Activated CD4-positive, alpha-beta T cell treated with anti-CD3 and anti-CD28 coated beads, Interleukin-2, amount 50 U/mL, for 24 hours (primary cell): ENCODE results near the gene PHF21A.
"Not testable (repeated sequence)": the region's sequence is repeated elsewhere in the genome, so short reads cannot be mapped to it uniquely, and the experiment has no call there.

Source experiments
- DNase-seq, 2 donors: peaks; one replicate each; pipeline ENCODE4 v3.0.0-alpha.2; 2020; ENCODE audit warnings: low read depth in 1 of 2, low spot score in 1 of 2

PHF21A gene

DNA sequence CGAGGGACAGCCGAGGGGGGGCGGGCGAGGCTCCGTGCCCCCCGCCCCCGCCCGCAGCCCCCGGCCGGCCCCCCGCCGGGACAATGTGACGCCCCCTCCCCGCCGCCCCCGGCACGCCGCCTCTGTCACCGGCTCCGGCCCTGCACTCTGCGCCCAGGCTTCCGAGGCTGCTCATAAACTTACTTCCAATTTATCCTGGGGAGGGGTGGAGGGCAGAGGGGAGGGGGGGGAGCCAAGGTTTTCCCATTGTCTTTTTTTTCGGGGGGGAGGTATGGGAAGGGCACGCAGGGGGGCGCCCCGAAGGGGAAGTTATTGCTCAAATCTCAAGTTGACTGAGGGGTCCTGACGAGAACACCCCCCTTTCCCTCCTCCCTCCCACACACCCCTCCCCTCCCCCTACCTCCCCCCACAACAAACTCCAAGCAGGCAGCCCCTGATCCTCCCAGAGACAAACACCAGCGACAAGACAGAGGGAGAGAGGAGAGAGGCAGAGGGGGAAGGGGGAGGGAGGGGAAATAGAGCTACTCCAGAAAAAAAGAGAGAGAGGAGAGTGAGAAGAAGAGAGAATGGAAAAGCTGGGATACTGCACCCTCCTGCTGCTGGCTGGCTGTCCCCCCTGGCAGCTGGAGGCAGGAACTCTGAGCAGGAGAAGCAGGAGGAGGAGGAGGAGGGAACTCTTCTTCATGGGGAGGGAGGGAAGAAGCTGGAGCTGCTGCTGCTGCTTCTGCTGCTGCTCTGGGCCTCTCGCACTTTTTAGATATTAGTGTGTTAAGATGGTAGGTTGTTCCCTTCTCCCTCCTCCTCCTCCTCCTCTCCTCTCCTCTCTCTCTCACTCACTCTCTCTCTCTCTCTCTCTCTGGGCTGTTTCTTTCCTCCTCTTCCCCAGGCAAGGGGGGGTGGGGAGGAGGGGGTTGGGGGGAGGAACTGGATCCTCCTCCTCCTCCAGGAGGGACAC lies 631 bp downstream of the PHF21A start:
- peak; percentile 11 to 13 for DNase-seq

- peak; percentile 10 to 39 for DNase-seq
These were observed 1.7 kb downstream of the PHF21A start for GRCh38 chr11:46119352-46120216.

DNA sequence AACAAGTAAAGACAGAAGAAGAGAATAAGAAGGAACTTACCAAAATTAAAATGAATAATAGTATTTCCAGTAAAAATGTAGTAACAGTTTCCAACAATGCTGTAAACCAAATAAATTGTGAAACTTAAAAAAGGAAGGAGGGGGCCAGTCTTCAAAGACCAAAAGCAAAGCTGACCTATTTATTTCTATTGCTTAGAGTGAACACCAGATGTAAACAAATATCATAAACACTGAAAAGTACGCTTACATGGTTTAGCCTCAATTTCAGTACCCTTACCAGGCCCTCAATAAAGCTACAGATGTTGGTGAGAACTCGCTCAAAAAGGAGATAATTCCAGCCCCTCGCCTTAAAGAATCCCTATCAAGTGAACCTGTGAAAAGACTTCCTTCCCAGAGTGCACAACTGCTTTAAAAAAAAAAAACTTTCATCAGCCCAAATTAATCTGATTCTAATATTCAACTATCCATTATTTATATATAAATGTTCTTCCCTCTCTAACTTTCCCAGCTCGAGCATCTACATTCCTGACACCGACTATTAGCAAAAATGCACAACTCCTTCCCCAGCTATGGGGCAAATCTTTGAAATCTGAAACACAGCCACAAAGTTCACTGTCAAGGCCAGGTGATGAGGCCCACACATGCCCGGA lies 2.4 kb downstream of the PHF21A start:
- no peak for DNase-seq

DNA sequence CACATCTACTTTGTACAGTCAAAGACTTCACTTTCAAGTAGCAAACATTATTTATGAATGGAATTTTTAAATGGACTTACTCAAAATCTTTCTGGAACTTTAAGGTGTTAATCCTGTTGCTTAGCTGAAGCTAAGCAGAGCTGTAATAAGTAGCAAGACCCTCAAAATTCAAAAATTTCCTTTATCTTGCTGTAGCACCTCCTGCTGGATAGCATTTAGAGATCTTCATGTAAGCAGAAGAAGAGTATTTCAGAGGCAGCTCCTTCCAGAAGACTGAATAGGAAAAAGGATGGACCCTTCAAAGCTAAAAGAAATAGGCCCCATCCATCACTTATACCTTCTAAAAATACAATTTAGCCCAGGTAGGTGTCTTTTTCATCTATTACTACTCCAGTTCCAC lies 3.4 kb downstream of the PHF21A start:
- DNase-seq: no peak

- DNase-seq: not testable (repeated sequence)
These were observed 4.6 kb downstream of the PHF21A start for GRCh38 chr11:46116712-46117037.

- DNase-seq: no peak
These were observed 5.1 kb downstream of the PHF21A start for GRCh38 chr11:46116007-46116711.

GRCh38 chr11:46114961-46115360 lies 6.3 kb downstream of the PHF21A start:
- no peak for DNase-seq

- DNase-seq: no peak
These were observed 6.9 kb downstream of the PHF21A start for GRCh38 chr11:46114378-46114777.

- peak in 1 of 2 donors; percentile 43 for DNase-seq
These were observed 8.2 kb downstream of the PHF21A start for GRCh38 chr11:46112961-46113607.

- DNase-seq: no peak
These were observed 12.5 kb downstream of the PHF21A start for GRCh38 chr11:46108751-46109150.

- no peak for DNase-seq
These were observed 13.5 kb downstream of the PHF21A start for GRCh38 chr11:46107780-46108179.

- no peak for DNase-seq
These were observed 13.9 kb downstream of the PHF21A start for GRCh38 chr11:46107408-46107718.

- DNase-seq: no peak
These were observed 14.5 kb downstream of the PHF21A start for GRCh38 chr11:46106530-46107407.

DNA sequence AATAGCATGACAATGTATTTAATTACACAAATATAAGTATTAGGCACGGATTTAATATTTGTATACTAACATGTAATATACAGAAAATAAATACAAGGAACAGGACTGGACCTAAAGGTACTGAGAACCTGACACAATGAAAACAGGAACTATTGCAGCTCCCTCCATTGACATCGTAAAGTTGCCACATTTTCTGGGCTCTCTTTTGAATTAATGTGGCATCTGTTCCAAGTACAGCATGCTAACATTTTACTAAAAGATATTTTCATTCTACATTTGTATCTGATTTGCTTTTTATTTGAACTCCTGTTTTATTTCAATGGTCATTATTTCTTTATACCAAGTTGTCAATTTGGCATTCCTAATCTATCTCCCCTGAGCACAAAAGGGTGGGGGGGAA lies 15.3 kb downstream of the PHF21A start:
- DNase-seq: no peak

DNA sequence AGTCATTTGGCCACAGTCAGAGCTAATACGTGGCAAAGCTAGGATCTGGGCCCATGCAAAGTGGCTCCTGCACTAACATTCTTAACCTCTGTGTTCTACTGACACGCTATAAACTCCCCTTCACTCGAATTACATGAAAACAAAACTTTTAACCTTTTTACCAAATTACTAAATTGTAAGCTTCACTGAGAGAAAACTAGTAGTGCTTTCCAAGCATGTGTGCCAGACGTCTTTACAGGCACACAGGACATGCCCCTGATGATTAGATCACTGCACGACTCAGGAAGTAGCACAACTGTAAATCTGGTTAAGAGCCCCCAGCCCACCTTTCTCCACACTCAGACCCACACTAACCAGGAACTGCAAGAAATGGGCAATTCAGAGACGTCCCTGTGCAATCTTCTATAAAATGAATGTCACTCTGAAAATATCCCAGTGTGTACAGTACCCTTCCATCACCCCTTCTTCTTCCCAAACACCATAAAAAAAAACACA lies 16.1 kb downstream of the PHF21A start:
- DNase-seq: no peak

- no peak for DNase-seq
These were observed 18.4 kb downstream of the PHF21A start for GRCh38 chr11:46102843-46103242.

DNA sequence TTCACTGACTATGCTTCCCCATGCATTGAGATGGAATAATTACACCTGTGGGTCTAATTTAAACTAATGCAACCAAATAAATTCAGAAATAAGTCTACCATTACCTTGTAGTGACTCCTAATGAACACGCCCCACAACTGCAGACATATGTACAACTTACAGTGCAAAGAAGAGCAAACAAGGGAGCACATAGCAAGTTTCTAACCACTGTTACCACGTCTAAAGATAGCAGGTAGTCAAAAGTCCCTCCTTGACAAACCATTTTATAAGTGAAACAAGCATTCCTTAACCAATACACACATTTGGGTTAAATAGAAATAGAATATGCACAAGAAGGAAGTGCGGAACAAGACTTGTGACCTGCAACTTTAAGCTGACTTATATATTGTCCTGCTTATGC lies 20.6 kb downstream of the PHF21A start:
- DNase-seq: no peak

DNA sequence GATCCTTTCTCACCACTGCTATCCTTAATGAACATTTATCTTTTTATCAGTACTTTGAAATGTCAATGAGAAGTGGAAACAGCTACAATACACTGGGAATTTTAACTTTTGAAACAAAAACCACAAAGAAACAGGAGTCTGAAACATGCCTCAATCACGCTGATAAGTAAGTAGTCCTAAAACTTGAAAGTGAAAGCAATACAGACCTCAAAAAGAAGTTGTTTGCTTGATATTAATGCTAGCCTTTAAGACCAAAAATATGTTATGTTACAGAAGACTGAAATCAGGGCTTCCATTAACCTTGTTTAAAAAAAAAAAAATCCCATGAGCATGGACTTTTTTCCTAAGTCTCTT lies 21.3 kb downstream of the PHF21A start:
- no peak for DNase-seq

DNA sequence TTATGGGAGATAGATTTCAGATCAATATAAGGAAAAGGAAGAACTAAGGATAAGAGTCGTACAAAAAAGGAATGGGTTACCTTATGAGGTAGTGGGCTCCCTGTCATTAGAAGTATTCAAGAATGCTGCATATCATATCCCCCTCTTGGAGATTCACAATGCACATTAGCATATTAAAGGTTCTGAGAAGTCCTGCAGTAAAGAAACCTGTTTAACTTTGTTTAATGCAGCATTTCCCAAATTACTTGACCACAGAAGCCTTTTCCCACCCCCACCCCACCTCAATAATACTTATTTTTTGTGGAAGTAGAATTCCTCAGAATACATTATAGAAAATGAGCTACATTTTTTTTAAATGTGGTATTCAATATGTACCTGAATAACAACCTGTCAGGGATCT lies 30.9 kb downstream of the PHF21A start:
- no peak for DNase-seq

DNA sequence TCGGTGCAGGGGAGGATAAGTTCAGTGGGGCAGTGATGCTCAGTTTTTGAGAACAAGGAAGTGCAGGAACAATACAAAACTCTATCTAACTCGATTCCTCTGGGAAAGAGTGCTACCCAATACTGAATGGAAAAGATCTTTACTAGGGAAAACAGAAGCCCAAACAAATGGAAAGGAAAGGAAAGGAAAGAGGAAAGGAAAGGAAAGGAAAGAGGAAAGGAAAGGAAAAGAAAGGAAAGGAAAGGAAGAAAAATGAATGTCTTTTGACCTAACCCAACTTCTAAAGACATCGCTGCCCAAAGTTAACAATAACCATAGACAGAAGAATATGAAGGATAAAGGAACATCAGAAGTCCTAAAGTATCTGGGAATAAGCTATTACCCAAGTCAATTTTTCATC lies 41.6 kb downstream of the PHF21A start:
- DNase-seq: no peak
